H9 (cell line): Measurements from ENCODE around the gene DHFR2. TPM values are rescaled to one million over a fixed set of nuclear protein-coding genes. Genes with fewer than 3 reads are reported as not detected.

ENCODE experiments used
- DNase-seq: peaks from one replicate; pipeline ENCODE4 v3.0.0-alpha.2; 2017
- H2AFZ ChIP-seq: one replicate; pipeline ENCODE4 v1.6.1; 2013; ENCODE audit warnings: mild to moderate bottlenecking, low read length, control low read depth, moderate library complexity
- H2AK5ac ChIP-seq: 2 replicates; pipeline ENCODE4 v1.6.1; 2013; ENCODE audit warnings: low read length, control low read depth, mixed read lengths; ENCODE audit not compliant: insufficient read length
- H2BK120ac ChIP-seq: one replicate; pipeline ENCODE4 v1.6.1; 2013; ENCODE audit warnings: low read depth, mild to moderate bottlenecking, low read length, control low read depth, inconsistent platforms; ENCODE audit not compliant: poor library complexity, severe bottlenecking
- H2BK12ac ChIP-seq: 2 replicates; pipeline ENCODE4 v1.6.1; 2013; ENCODE audit warnings: low read length, control low read depth, mixed read lengths, low read depth; ENCODE audit not compliant: insufficient read length
- H2BK15ac ChIP-seq: 2 replicates; pipeline ENCODE4 v1.6.1; 2013; ENCODE audit warnings: low read depth, low read length, control low read depth
- H2BK20ac ChIP-seq: one replicate; pipeline ENCODE4 v1.6.1; 2013; ENCODE audit warnings: low read depth, mild to moderate bottlenecking, low read length, control low read depth, inconsistent platforms; ENCODE audit not compliant: poor library complexity, severe bottlenecking
- H2BK5ac ChIP-seq: 2 replicates; pipeline ENCODE4 v1.6.1; 2013; ENCODE audit warnings: low read length, control low read depth, mixed read lengths; ENCODE audit not compliant: insufficient read length
- H3K14ac ChIP-seq: 2 replicates; pipeline ENCODE4 v1.6.1; 2013; ENCODE audit warnings: low read length, control low read depth; ENCODE audit not compliant: insufficient read depth
- H3K18ac ChIP-seq: 2 replicates; pipeline ENCODE4 v1.6.1; 2013; ENCODE audit warnings: low read depth, mild to moderate bottlenecking, mixed read lengths, low read length, control low read depth; ENCODE audit not compliant: insufficient read length
- H3K23ac ChIP-seq: 2 replicates; pipeline ENCODE4 v1.6.1; 2013; ENCODE audit warnings: low read length, control low read depth, mixed read lengths, low read depth; ENCODE audit not compliant: insufficient read length
- H3K23me2 ChIP-seq: 2 replicates; pipeline ENCODE4 v1.6.1; 2013; ENCODE audit warnings: low read depth, mild to moderate bottlenecking, mixed read lengths, low read length, control low read depth; ENCODE audit not compliant: insufficient read length, poor library complexity, severe bottlenecking
- H3K27ac ChIP-seq: 2 replicates; pipeline ENCODE4 v1.5.1; 2013; ENCODE audit warnings: low read length, control low read depth, mixed read lengths, low read depth; ENCODE audit not compliant: insufficient read length
- H3K27me3 ChIP-seq: 2 replicates; pipeline ENCODE4 v1.6.1; 2013; ENCODE audit warnings: low read length, control low read depth, inconsistent platforms; ENCODE audit not compliant: insufficient read depth
- H3K4ac ChIP-seq: 2 replicates; pipeline ENCODE4 v1.6.1; 2013; ENCODE audit warnings: low read depth, mild to moderate bottlenecking, control low read depth, inconsistent platforms, low read length, moderate library complexity
- H3K4me1 ChIP-seq: 2 replicates; pipeline ENCODE4 v1.6.1; 2013; ENCODE audit warnings: low read length, control low read depth, inconsistent platforms; ENCODE audit not compliant: insufficient read depth
- H3K4me2 ChIP-seq: 2 replicates; pipeline ENCODE4 v1.6.1; 2013; ENCODE audit warnings: low read length, control low read depth, mixed read lengths; ENCODE audit not compliant: insufficient read length, insufficient read depth
- H3K56ac ChIP-seq: 2 replicates; pipeline ENCODE4 v1.6.1; 2013; ENCODE audit warnings: low read depth, mild to moderate bottlenecking, mixed read lengths, low read length, control low read depth; ENCODE audit not compliant: insufficient read length
- H3K79me1 ChIP-seq: 2 replicates; pipeline ENCODE4 v1.6.1; 2013; ENCODE audit warnings: low read depth, mild to moderate bottlenecking, moderate library complexity, low read length, control low read depth, inconsistent platforms; ENCODE audit not compliant: insufficient read depth, poor library complexity, severe bottlenecking
- H3K79me2 ChIP-seq: 2 replicates; pipeline ENCODE4 v1.6.1; 2013; ENCODE audit warnings: low read length, control low read depth, inconsistent platforms; ENCODE audit not compliant: insufficient read depth
- H3K9ac ChIP-seq: 2 replicates; pipeline ENCODE4 v1.6.1; 2013; ENCODE audit warnings: low read length, control low read depth, mixed read lengths; ENCODE audit not compliant: insufficient read length; ENCODE audit errors: extremely low read depth
- H3K9me3 ChIP-seq: one replicate; pipeline ENCODE4 v1.6.1; 2013; ENCODE audit warnings: low read depth, low read length, inconsistent platforms; ENCODE audit not compliant: control insufficient read depth
- H3T11ph ChIP-seq: one replicate; pipeline ENCODE4 v1.6.1; 2013; ENCODE audit warnings: mild to moderate bottlenecking, low read length, control low read depth, inconsistent platforms
- H4K20me1 ChIP-seq: one replicate; pipeline ENCODE4 v1.6.1; 2013; ENCODE audit not compliant: control insufficient read depth, insufficient read length, insufficient read depth
- H4K5ac ChIP-seq: 2 replicates; pipeline ENCODE4 v1.6.1; 2013; ENCODE audit warnings: low read depth, mild to moderate bottlenecking, mixed read lengths, low read length, control low read depth; ENCODE audit not compliant: insufficient read length
- H4K8ac ChIP-seq: replicated peaks from 2 replicates; pipeline ENCODE4 v1.6.1; 2013; ENCODE audit warnings: low read length, control low read depth, mixed read lengths, low read depth; ENCODE audit not compliant: insufficient read length
- H4K91ac ChIP-seq: 2 replicates; pipeline ENCODE4 v1.6.1; 2013; ENCODE audit warnings: low read depth, mild to moderate bottlenecking, moderate library complexity, mixed read lengths, low read length, control low read depth; ENCODE audit not compliant: insufficient read length
- H3K27ac Mint-ChIP-seq, 3 experiments: 2 replicates in 2 of 3; 3 replicates in 1 of 3; pipeline ENCODE4 v1.8.0; 2020 to 2021; ENCODE audit warnings: mixed read lengths in 3 of 3, mild to moderate bottlenecking in 1 of 3, moderate library complexity in 1 of 3
- H3K27me3 Mint-ChIP-seq: 2 replicates; pipeline ENCODE4 v1.8.0; 2021; ENCODE audit warnings: low read depth, mild to moderate bottlenecking, moderate library complexity, mixed read lengths
- H3K36me3 Mint-ChIP-seq, 3 experiments: 2 replicates in 2 of 3; 3 replicates in 1 of 3; pipeline ENCODE4 v1.8.0; 2020 to 2021; ENCODE audit warnings: low read depth in 3 of 3, mixed read lengths in 3 of 3; ENCODE audit not compliant: insufficient read depth in 1 of 3
- H3K4me1 Mint-ChIP-seq, 2 experiments: 2 replicates each; pipeline ENCODE4 v1.8.0; 2020; ENCODE audit warnings: mixed read lengths in 2 of 2
- H3K4me3 Mint-ChIP-seq, 2 experiments: 2 replicates in 1 of 2; 3 replicates in 1 of 2; pipeline ENCODE4 v1.8.0; 2020 to 2021; ENCODE audit warnings: mild to moderate bottlenecking in 2 of 2, mixed read lengths in 2 of 2, moderate library complexity in 1 of 2
- H3K9me3 Mint-ChIP-seq, 2 experiments: 2 replicates in 1 of 2; 3 replicates in 1 of 2; pipeline ENCODE4 v1.8.0; 2020; ENCODE audit warnings: mild to moderate bottlenecking in 2 of 2, mixed read lengths in 2 of 2, moderate library complexity in 1 of 2
- CTCF ChIP-seq: fragments of 200-600 bp; sonication (generic); conservative IDR thresholded peaks from 3 replicates; pipeline ENCODE4 v1.8.0; 2021; ENCODE audit warnings: antibody characterized with exemption, mild to moderate bottlenecking
- WGBS: extraction: QIAGEN DNeasy Blood & Tissue Kit; methylation state at CpG from one replicate; pipeline ENCODE4 v1.1.7; 2013; ENCODE audit warnings: missing lambda C conversion rate, low lambda C conversion rate, mixed read lengths; ENCODE audit not compliant: insufficient read length; ENCODE audit errors: extremely low coverage; 5-methylcytosine and 5-hydroxymethylcytosine counted together
- total RNA-seq: library from RNA; stranded (reverse); gene quantifications from 2 replicates; pipeline ENCODE4 v1.2.1, GENCODE V29; 2021

DHFR2 gene
- total RNA-seq, 1 experiment from 2014 or later: 1.6 TPM

- Mint-ChIP-seq H3K27ac (no peak overlapping the region), H3K27me3 (no peaks in the 10 kb centered on the region), H3K36me3 (peaks cover 9 to 19% (median 19%) of the 10 kb centered on the region in 3 experiments), H3K4me1 (0 out of 4 replicates have a peak, but pooled peaks cover 0 to 2% of the 10 kb centered on the region in 2 experiments), H3K4me3 (no peak overlapping the region), H3K9me3 (peaks cover 0 to 4% of the 10 kb centered on the region in 2 experiments; a peak in 1 of 5 replicates)
- no peak overlapping the region for H3K27ac ChIP-seq
- no peak overlapping the region for H2BK5ac ChIP-seq
- no peak overlapping the region for H3K4me2 ChIP-seq
- no peak overlapping the region for H3K9ac ChIP-seq
- H3K56ac ChIP-seq: no peak overlapping the region
- no peaks in the 10 kb centered on the region for H3K9me3 ChIP-seq
- H3T11ph ChIP-seq: no peak overlapping the region
- H2BK12ac ChIP-seq: no peak overlapping the region
- TF ChIP-seq CTCF: no peak
- no peak overlapping the region for H2BK120ac ChIP-seq
- H3K4me1 ChIP-seq: no peaks in the 10 kb centered on the region
- no peaks in the 10 kb centered on the region for H4K20me1 ChIP-seq
- H3K23ac ChIP-seq: no peak overlapping the region
- no peak overlapping the region for H4K5ac ChIP-seq
- H2AFZ ChIP-seq: no peak overlapping the region
- no peak for DNase-seq
- no peak overlapping the region for H3K18ac ChIP-seq
- no peaks in the 10 kb centered on the region for H3K79me1 ChIP-seq
- no peak overlapping the region for H2AK5ac ChIP-seq
- no peak overlapping the region for H4K91ac ChIP-seq
- WGBS: no CpG with 5 or more reads among the region's 4 CpGs
- H2BK15ac ChIP-seq: no peak overlapping the region
- H4K8ac ChIP-seq: no peak overlapping the region
- no peaks in the 10 kb centered on the region for H3K27me3 ChIP-seq
- no peak overlapping the region for H2BK20ac ChIP-seq
- no peaks in the 10 kb centered on the region for H3K23me2 ChIP-seq
- no peaks in the 10 kb centered on the region for H3K79me2 ChIP-seq
- H3K4ac ChIP-seq: no peak overlapping the region
- H3K14ac ChIP-seq: no peak overlapping the region
These were observed 9.1 kb upstream of the DHFR2 start for GRCh38 chr3:94071713-94072284.
